NCI-H2196 (cell line): Measurements from ENCODE around the gene CBR3.
"Not testable (repeated sequence)": the region's sequence is repeated elsewhere in the genome, so short reads cannot be mapped to it uniquely, and the experiment has no call there.

Experiments used
- DNase-seq: peaks from one replicate; lab custom pipeline; 2025; ENCODE audit not compliant: unreplicated experiment; lab: John Stamatoyannopoulos, UW

The CBR3 gene

DNA sequence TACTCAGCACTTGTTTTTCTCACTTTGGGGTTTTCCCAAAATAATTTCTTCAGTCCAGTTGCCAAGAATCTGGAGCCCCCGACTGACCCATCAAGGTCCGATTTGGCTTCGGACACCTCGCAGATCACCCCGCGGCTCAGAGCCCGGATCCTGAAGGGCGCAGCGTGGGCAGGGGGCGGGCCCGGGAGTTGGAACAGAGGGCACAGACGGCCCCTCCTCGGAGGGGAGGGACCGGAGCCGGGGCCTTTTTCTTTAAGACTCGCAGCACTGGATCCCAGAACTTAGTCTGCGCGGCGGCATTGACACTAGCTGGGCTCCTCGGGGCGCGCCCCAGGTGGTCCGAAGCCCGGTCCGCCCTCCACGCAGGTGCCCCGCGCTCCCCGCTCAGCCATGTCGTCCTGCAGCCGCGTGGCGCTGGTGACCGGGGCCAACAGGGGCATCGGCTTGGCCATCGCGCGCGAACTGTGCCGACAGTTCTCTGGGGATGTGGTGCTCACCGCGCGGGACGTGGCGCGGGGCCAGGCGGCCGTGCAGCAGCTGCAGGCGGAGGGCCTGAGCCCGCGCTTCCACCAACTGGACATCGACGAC is at the start of gene CBR3:
TSS of gene CBR3 (plus strand) at position 277 of the 588 bp plus-strand sequence. CDS start at position 391, 114 bp downstream.
- peak; percentile 31 for DNase-seq

DNA sequence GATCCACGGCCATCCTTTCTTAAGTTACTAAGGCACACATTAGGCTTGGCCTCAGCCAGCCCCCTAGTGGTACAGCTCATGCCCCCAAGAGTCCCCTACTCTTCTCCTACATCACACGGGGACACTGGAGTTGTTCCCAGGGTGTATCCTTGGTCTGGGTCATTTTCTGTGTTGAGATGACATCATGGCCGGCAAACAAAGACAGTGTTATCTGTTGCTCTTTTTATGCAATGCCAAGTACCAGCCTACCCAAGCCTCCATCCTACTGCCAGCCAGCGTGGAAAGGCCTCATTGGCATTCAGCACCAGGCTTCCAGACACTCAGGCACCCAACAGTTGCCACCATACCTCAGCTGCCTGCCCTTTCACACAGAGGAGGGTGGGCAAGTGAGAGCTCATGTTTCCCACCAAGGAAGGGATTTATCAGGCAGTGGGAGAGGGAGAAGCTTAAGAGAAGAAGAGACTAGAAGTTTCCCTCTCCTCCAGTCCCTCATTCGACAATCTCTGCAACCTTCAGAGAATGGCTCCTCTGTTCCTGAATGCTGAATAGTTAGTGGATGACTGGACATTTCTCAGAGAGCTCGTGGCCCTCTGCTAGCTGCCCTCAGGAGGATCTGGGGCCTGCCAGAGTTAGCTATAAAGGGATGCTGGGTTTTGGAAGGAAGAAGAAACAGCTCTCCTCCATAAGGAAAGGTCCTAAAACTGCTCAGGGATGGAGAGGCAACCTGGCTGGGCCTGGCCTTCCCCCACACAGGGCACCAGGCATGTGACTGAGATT is 47.3 kb upstream of the CBR3 start:
- DNase-seq = peak; percentile 16

DNA sequence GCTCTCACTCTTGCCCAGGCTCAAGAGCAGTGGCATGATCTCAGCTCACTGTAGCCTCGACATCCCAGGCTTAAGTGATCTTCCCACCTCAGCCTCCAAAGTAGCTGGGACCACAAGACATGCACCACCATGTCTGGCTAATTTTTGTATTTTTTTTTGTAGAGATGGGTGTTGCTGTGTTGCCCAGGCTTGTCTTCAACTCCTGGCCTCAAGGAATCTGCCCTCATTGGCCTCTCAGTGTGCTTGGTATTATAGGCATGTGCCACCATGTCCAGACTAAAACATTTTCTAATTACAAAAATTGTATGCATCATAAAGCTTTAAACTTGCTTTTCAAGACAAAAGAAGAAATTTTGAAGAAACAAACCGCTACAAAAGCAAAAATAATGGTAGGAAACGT is 44.9 kb upstream of the CBR3 start:
- DNase-seq = no peak

DNA sequence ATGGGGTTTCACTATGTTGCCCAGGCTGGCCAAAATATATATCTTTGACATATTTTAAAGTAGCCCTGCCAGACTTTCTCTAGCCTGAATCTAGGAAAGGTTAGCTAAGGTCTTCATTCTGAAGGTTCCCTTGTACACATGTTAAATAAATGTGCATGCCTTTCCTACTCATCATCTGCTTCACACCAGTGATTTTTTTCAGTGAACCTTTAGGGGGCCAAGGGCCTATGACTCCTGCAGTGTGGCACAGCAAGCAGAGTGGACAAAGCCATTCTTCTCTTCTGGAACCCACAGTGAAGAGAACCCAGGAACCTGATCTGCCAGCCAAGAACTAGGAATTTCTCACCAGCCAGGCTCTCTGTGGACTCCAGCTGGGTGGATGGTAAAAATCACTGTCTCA is 42.2 kb upstream of the CBR3 start:
- no peak for DNase-seq

DNA sequence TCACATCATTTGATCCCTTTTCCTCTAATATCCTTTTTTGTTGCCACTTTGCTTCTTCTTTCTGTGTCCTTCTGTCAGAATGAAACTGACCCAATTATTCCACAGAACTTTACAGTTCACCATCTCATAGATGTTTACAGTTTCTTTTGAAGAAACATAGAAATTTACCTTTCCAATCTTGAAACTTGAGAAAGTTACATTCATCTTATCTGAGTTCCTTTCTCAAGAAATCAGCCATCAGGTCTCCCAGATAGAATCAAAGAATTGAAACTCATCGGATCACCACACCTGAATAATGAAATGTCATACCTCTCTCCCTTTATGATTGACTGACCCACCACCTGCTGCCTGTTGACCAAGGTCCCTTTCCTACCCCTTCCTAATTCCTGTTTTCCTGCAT is 41.4 kb upstream of the CBR3 start:
- DNase-seq = no peak

DNA sequence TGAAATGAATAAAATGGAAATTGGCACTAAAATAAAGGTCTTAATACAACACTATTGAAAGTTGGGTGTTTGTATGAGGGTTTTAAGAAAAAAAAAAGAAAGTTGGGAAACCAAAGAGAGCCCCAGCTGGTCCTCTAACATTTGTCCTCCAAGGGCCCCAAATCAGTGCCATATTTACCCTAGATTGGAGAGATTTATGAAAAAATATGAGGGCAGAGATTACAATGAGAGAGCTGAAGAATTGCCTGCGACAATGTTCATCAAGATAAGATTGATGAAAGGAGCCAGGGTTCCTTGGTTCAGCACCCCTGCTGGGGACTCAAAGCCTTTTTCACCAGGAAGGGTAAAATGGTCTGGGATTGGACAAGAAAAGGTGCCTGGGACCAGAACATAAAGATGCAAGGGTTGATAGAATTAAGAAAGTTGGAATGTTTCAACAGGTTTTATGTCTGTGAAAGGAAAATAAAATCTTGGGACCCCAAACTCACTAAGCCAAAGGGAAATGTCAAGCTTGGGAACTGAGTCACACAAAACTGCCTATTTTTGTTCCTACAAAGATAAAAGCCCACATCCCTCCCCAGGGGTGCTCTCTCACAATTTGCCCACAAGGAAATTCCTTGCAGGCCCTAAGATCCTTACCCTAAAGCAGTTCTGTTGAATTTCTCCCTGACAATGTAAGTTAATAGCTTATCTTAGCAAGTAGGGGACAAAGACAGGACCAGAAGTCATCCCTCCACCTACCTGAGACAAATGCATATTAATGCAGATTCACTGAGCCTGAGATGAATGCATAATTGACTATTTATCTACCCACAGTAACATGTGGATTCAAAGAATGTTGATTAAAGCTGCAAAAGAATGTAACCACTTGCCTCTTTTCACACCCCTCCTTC is 38.2 kb upstream of the CBR3 start:
- no peak for DNase-seq

DNA sequence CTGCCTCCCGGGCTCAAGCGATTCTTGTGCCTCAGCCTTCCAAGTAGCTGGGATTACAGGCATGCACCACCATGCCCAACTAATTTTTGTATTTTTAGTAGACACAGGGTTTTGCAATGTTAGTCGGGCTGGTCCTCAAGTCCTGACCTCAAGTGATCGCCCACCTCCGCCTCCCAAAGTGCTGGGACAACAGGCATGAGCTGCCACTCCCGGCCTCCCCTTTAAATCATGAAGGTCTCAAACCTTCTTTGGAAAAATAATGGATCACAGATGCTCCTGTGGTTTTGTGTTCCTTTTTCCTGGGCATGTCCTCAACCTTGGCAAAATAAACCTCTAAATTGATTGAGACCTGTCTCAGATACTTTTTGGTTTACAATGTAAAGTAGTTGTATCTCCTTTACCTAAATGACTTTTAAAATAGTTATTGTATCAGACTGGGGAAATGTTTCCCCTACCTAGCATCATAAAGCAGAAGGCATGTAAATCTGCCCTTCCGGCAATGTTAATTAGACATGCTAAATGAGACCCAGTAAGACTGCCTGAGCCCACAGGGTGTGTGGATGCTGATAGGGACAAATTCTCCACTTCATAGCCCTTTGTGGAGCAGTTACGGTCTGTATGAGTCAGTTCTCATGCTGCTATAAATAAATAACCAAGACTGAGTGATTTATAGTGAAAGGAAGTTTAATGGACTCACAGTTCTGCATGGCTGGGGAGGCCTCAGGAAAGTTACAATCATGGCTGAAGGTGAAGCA is 37.3 kb upstream of the CBR3 start:
- DNase-seq = no peak

DNA sequence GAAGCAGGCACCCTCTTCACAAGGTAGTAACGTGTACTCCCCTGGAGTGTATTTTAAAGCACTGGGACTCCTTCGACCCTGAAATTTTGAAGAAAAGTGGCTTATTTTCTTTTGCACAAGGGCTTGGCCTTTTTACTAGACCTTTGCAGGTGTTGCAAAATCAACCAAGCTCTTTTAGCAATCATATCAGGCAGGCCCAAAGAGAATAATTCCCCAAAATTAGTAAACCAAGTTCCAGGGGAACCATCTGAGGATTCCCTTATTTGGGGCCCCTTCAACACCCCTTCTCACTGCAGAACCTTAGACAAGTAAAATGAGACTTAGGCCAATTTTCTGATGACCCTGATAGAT is 36.7 kb upstream of the CBR3 start:
- DNase-seq = no peak

DNA sequence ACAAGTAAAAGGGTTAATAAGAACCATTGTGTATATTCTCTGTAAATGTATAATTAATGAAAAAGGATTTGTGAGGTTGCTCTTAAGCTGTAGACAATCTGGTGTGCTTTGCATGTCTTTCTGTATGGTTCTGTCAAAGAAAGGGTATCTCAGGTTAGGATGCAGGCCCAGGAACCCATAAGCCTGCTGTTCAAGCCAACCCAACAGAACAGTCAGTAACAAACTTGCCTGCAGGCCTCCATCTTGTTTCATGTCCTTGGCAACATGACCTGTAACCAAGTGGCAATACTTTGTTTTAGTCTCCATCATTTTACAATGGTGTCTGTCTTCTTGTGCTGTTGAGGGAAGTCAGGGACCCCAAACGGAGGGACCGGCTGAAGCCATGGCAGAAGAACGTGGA is 35.9 kb upstream of the CBR3 start:
- DNase-seq = no peak

DNA sequence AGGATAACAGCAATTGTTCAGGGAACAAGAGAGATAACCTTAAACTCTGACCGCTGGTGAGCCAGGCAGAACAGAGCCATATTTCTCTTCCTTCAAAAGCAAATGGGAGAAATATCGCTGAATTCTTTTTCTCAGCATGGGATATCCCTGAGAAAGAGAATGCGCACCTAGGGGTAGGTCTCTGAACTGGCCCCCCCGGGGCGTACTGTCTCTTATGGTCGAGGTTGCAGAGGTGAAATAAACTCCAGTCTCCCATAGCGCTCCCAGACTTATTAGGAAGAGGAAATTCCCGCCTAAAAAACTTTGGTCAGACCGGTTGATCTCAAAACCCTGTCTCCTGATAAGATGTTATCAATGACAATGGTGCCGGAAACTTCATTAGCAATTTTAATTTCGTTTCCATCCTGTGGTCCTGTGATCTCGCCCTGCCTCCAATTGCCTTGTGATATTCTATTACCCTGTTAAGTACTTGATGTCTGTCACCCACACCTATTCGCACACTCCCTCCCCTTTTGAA is 35.1 kb upstream of the CBR3 start:
- not testable (repeated sequence) for DNase-seq

DNA sequence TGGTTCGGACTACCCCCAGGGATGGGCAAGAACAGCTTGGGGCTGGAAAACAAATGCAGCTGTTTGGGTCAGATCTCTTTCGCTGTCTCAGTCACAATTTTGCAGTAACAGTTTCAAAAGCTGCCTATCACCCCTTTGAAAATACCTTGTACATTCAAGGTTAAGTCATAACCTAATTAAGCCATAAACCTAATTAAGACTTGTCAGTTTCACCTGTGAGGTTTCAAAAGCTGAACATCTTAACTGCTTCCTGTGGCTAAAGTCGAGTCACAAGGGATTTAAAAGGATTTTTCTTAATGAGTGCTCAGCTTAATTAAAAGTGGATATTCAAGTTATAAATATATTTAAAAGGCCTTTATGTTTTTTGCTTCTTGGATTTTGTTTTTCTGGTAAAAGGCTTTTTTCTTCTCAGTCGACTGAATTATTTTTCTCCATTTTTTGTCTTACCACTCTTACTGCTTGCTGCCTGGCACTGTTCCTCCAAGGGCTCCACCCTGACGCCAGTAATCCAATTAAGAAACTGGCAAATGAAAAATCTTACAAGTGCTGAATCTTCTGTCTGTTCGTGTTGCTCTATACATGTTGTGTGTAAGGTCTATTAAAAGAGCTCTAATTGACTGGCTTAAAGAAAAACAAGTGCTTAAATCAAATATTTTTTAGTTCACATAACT is 33.8 kb upstream of the CBR3 start:
- DNase-seq = no peak

DNA sequence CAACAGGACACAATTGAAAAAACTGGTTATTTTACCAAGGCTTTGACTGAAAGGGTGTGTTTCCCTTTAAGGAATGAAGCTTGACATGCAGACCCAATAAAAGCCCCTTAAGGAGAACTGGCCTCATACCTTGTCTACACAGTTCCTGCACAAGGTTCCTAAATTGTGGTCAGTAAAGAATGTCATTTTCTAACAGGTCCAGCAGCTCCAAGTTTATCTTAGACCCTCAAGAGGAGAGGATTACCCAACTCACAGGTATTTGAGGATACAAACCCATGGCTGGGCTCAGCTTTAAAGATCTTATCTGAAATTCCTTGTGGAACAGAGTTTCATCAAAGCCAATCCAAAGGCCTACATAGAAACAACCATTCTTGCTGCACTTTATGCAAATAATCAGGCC is 31.4 kb upstream of the CBR3 start:
- no peak for DNase-seq

DNA sequence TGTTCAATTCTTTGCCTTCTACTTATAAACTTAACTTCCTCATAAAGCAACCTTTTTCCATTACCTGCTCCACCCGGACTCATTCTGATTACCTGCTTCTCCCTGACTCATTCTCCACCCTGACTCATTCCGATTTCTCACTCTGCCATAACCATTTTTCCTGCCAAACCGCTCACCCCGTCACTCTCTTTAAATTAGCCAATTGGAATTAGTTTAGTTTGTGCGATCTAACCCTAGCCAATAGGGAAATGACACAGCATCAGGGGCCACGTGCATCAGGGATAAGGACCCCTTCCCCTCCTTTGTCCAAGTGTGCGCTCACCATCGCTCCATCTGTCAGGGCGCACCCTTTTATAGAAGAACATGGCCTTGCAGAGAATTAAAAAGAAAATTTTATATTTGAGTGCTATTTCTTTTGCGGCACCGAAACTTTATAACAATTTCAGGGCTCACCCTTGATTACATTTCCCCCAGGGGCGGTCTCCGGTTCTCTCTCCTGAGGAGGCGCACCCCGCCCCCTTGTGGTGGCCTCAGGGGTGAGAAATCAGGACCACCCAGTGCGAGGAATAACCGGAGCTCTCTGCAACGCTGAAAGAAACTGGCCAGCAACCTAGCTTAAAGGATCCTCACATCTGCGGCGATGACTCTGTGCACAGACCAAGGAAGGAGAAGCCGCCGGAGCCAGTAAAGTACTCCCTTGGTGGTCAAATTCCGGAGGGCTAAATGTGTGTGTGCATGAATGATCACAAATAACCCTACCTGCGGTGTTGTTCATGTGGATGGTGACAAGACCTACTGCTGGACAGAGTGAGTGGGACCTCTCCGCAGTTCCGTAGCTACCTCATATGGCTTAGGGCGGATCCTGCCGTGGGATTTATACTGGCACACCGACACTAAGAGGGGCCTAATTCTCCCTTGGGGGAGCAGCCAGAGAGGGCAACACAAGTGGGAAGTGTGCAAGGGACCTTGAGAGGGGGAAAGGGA is 30.3 kb upstream of the CBR3 start:
- DNase-seq = no peak

DNA sequence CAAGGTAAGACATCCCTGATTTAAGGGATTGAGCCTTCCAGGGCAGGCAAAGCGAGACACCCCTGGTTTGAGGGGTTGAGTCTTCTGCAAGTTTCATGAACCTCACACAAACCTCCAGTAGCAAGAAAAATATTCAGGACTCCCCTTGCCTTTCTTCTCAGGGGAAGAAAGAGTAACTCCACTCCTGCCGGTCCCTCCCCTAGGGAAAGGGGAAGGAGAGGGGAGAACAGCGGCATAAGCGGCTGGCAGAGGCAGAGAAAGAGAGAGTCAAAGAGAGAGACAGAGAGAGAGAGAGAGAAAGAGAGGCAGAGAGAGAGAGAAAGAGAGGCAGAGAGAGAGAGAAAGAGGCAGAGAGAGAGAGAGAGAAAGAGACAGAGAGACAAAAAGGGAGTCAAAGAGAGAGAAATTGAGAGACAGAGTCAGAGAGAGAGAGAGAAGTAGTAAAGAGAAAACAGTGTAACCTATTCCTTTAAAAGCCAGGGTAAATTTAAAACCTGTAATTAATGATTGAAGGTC is 29.5 kb upstream of the CBR3 start:
- no peak for DNase-seq

DNA sequence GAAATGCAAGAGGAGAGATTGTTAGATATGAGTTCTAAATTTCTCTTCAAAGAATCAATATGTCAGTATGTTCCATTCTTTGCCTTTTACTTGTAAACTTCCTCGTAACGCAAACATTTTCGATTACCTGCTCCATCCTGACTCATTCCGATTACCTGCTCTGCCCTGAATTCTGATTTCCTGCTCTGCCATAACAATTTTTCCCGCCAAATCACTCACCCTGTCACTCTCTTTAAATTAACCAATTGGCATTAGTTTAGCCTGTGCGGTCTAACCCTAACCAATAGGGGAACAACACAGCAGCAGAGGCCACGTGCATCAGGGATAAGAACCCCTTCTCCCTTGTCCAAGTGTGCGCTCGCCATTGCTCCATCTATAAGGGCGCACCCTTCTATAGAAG is 25.0 kb upstream of the CBR3 start:
- DNase-seq = no peak

DNA sequence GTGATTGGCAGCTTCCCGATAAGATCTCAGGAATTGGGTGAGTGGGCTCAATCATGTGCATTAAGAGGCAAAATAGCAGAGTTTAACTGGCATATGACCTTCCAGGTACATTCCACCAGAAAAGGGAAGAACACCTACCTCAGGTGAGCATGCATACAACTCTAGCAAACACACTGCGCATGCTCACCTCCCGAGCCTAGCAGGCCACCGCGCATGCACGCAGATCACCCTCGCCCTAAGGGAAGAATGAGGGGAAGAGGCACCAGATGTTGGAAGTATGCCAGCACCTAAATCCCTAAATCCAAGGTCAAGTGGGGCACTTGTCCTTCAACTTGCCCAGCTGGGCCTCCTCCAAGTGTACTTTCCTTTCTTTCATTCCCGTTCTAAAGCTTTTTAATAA is 23.6 kb upstream of the CBR3 start:
- DNase-seq = no peak

DNA sequence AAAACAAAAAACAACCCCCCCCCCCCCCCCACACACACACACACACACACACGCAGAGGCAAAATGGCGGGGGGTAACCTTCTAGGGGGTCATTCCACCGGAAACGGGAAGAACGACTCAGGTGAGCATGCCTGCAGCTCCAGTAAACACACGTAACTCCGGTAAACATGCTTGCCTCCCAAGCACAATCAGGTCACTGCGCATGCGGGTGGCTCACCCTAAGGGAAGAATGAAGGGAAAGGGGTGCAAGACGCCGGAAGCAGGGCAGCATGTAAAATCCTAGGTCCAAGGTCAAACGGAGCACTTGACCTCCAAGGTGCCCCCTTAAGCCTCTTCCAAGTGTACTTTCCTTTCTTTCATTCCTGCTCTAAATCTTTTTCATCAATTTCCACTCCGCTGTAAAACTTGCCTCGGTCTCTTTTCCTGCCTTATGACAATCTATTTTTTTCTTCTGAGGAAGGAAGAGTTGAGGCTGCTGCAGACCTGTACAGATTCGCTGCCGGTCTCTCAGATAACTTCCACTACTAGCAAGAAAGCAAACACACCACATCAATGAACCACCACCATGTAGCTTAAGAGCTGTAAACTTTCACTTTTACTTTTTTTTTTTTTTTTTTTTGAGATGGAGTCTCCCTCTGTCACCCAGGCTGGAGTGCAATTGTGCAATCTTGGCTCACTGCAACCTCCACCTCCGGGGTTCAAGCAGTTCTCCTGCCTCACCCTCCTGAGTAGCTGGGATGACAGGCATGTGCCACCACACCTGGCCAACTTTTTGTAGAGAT is 21.0 kb upstream of the CBR3 start:
- peak; percentile 67 for DNase-seq

DNA sequence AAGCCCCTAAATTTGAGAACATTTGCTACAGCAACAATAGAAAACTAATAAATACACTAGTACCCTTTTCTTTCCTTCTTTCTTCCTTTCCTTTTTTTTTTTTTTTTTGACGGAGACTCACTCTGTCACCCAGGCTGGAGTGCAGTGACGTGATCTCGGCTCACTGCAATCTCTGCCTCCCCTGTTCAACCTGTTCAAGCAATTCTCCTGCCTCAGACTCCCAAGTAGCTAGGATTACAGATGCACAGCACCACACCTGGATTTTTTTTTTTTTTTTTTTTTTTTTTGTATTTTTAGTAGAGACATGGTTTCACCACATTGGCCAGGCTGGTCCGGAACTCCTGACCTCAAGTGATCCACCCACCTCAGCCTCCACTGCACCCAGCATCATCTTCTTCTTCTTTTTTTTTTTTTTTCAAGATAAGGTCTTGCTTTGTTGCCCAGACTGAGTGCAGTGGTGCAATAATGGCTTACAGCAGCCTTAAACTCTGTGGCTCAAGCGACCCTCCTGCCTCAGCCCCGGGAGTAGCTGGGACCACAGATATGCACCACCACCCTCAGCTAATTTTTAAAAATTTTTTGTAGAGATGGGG is 19.6 kb upstream of the CBR3 start:
- no peak for DNase-seq
